Kidney epithelial cell (primary cell): ENCODE measurements around the gene PIK3C2G. TPM values are rescaled to one million over a fixed set of nuclear protein-coding genes. Genes with fewer than 3 reads are reported as not detected.

Source experiments
- DNase-seq: peaks from one replicate; pipeline ENCODE4 v3.0.0-alpha.2; 2010; ENCODE audit warnings: low read depth
- H3K27me3 ChIP-seq: 2 replicates; pipeline ENCODE4 v1.6.0; 2011; ENCODE audit warnings: low read length; ENCODE audit not compliant: control insufficient read depth, insufficient read depth
- H3K36me3 ChIP-seq: 2 replicates; pipeline ENCODE4 v1.5.1; 2011; ENCODE audit warnings: low read length; ENCODE audit not compliant: control insufficient read depth, insufficient read depth
- H3K4me3 ChIP-seq: 2 replicates; pipeline ENCODE4 v1.5.1; 2011; ENCODE audit warnings: low read depth, mild to moderate bottlenecking, control low read depth, low read length
- CTCF ChIP-seq: IDR thresholded peaks from 2 replicates; pipeline ENCODE4 v1.5.1; 2011; ENCODE audit warnings: mild to moderate bottlenecking, moderate library complexity, low read length, control low read depth, inconsistent platforms; ENCODE audit not compliant: insufficient read depth, poor library complexity, severe bottlenecking
- total RNA-seq: library from RNA; depleted of rRNA; stranded (reverse); fragments of >200 nt; gene quantifications from 2 replicates; pipeline ENCODE4 v1.2.3, GENCODE V29; 2015

PIK3C2G gene
- total RNA-seq, 1 donor from 2014 or later, result 0.13 TPM

- Histone ChIP-seq H3K36me3 (no peaks in the 10 kb centered on the region), H3K4me3 (no peak overlapping the region), H3K27me3 (no peaks in the 10 kb centered on the region)
- no peak for DNase-seq
- no peak for TF ChIP-seq CTCF
Measured at GRCh38 chr12:18432206-18432605, 170.9 kb downstream of the PIK3C2G start.

- DNase-seq, result no peak
- TF ChIP-seq CTCF, result no peak
- no peaks in the 10 kb centered on the region for H3K27me3 ChIP-seq
- H3K4me3 ChIP-seq, result no peak overlapping the region
- H3K36me3 ChIP-seq, result no peaks in the 10 kb centered on the region
Measured at GRCh38 chr12:18436170-18436569, 174.9 kb downstream of the PIK3C2G start.

GRCh38 chr12:18439541-18439940 is 178.2 kb downstream of the PIK3C2G start:
- no peak overlapping the region for H3K4me3 ChIP-seq
- no peak for DNase-seq
- no peaks in the 10 kb centered on the region for H3K36me3 ChIP-seq
- H3K27me3 ChIP-seq, result no peaks in the 10 kb centered on the region
- no peak for TF ChIP-seq CTCF

GRCh38 chr12:18443768-18444437 is 182.6 kb downstream of the PIK3C2G start:
- Histone ChIP-seq H3K4me3 (no peak overlapping the region), H3K36me3 (no peaks in the 10 kb centered on the region), H3K27me3 (no peaks in the 10 kb centered on the region)
- no peak for DNase-seq
- TF ChIP-seq CTCF, result no peak

- no peak for DNase-seq
- no peak for TF ChIP-seq CTCF
- Histone ChIP-seq H3K4me3 (no peak overlapping the region), H3K36me3 (no peaks in the 10 kb centered on the region), H3K27me3 (no peaks in the 10 kb centered on the region)
Measured at GRCh38 chr12:18446061-18446644, 184.8 kb downstream of the PIK3C2G start.

- TF ChIP-seq CTCF, result no peak
- Histone ChIP-seq H3K4me3 (no peak overlapping the region), H3K27me3 (no peaks in the 10 kb centered on the region), H3K36me3 (no peaks in the 10 kb centered on the region)
- no peak for DNase-seq
Measured at GRCh38 chr12:18454330-18454729, 193.0 kb downstream of the PIK3C2G start.
